Measurements from ENCODE around the gene RPS6KC1.

DNA sequence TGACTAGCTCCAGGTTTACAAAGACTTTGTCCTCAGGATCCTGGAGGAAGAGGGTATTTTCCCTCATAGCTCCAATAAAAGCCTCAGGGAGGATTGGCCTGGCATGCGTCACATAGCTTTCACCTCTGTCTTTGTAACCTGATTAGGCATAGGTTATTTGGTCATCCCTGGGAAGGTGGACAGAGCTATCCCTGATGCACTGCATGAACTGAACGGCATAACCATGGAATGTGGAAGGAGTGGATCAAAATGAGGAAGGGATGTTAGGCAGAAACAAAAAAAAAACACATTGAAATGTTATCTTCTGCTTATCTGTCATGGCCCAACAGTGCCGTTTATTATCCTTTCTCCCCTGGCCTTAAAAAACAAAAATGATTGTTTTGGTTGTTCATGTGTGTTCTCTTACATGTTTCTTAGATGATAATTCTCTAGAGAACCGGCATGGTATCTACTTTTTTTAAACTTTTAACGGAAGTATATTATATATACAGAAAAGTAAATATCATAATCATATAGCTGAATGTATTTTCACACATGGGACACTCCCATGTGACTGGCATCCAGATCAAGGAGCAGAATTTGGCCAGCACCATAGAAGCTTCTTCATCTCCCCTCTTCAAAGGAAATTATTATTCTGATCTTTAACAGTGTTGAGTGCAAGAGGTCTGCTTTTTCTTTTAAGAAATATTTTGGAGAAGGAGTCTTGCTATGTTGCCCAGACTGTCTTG is 85.3 kb downstream of the RPS6KC1 start:
- TF ChIP-seq, protein P1, sequence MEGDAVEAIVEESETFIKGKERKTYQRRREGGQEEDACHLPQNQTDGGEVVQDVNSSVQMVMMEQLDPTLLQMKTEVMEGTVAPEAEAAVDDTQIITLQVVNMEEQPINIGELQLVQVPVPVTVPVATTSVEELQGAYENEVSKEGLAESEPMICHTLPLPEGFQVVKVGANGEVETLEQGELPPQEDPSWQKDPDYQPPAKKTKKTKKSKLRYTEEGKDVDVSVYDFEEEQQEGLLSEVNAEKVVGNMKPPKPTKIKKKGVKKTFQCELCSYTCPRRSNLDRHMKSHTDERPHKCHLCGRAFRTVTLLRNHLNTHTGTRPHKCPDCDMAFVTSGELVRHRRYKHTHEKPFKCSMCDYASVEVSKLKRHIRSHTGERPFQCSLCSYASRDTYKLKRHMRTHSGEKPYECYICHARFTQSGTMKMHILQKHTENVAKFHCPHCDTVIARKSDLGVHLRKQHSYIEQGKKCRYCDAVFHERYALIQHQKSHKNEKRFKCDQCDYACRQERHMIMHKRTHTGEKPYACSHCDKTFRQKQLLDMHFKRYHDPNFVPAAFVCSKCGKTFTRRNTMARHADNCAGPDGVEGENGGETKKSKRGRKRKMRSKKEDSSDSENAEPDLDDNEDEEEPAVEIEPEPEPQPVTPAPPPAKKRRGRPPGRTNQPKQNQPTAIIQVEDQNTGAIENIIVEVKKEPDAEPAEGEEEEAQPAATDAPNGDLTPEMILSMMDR (IDR thresholded peaks at IDR 0.05): no peak
- no peak for TF ChIP-seq EZH2 (IDR thresholded peaks at IDR 0.05; ENCODE audit: borderline replicate concordance, insufficient read depth, low read depth, low read length, poor library complexity, severe bottlenecking)
